Prostate gland (tissue), 2 donors: Measurements from ENCODE around the gene CHDH. TPM values are rescaled to one million over a fixed set of nuclear protein-coding genes. Genes with fewer than 3 reads are reported as not detected.

Experiments used
- DNase-seq: peaks from one replicate; pipeline ENCODE4 v3.0.0-alpha.2; 2019; ENCODE audit warnings: low spot score
- H3K27ac ChIP-seq, 2 donors: fragments of 200-600 bp; sonication (generic); 2 replicates each; pipeline ENCODE4 v1.5.1; 2017 to 2019
- H3K27me3 ChIP-seq: fragments of 200-600 bp; sonication (generic); replicated peaks from 2 replicates; pipeline ENCODE4 v1.5.1; 2019; ENCODE audit not compliant: insufficient read depth
- H3K36me3 ChIP-seq, 2 donors: fragments of 200-600 bp; sonication (generic); 1 replicate in 1 of 2; 2 replicates in 1 of 2; pipeline versions ENCODE4 v1.5.1 to v1.8.1; 2017 to 2019
- H3K4me1 ChIP-seq: fragments of 200-600 bp; sonication (generic); replicated peaks from 2 replicates; pipeline ENCODE4 v1.5.1; 2019
- H3K4me3 ChIP-seq, 2 donors: fragments of 200-600 bp; sonication (generic); 2 replicates each; pipeline ENCODE4 v1.5.1; 2017 to 2019
- H3K9me3 ChIP-seq: fragments of 200-600 bp; sonication (generic); 2 replicates; pipeline ENCODE4 v1.5.1; 2017
- CTCF ChIP-seq, 4 experiments: fragments of 200-600 bp in 2 of 4; fragments of 450-650 bp in 2 of 4; sonication (generic) in 2 of 4; IDR thresholded peaks; 1 replicate in 3 of 4; 2 replicates in 1 of 4; pipeline ENCODE4 v1.5.1; 2016 to 2019; ENCODE audit warnings: antibody characterized with exemption in 4 of 4, mild to moderate bottlenecking in 2 of 4, moderate library complexity in 2 of 4
- POLR2A ChIP-seq: fragments of 450-650 bp; IDR thresholded peaks from one replicate; pipeline ENCODE4 v1.6.1; 2016; ENCODE audit warnings: antibody characterized with exemption, mild to moderate bottlenecking
- POLR2AphosphoS5 ChIP-seq: sonication (generic); formaldehyde crosslinking; IDR thresholded peaks from one replicate; pipeline ENCODE4 v1.6.1; 2017; ENCODE audit warnings: antibody characterized with exemption
- WGBS: methylation state at CpG from one replicate; pipeline ENCODE4 v1.1.5; 2018; 5-methylcytosine and 5-hydroxymethylcytosine counted together
- intact Hi-C: fragments of 100-400 bp; cut with DNase I; formaldehyde crosslinking; loops from one replicate; pipeline ENCODE4 v1.14.2; 2022
- total RNA-seq, 2 donors: library from RNA; depleted of rRNA; stranded (reverse); fragments of >200 nt; gene quantifications; one replicate each; pipeline ENCODE4 v1.1.0, GENCODE V29; 2016

CHDH gene
- total RNA-seq, 2 donors from 2014 or later, result 40.2 to 43.9 TPM

DNA sequence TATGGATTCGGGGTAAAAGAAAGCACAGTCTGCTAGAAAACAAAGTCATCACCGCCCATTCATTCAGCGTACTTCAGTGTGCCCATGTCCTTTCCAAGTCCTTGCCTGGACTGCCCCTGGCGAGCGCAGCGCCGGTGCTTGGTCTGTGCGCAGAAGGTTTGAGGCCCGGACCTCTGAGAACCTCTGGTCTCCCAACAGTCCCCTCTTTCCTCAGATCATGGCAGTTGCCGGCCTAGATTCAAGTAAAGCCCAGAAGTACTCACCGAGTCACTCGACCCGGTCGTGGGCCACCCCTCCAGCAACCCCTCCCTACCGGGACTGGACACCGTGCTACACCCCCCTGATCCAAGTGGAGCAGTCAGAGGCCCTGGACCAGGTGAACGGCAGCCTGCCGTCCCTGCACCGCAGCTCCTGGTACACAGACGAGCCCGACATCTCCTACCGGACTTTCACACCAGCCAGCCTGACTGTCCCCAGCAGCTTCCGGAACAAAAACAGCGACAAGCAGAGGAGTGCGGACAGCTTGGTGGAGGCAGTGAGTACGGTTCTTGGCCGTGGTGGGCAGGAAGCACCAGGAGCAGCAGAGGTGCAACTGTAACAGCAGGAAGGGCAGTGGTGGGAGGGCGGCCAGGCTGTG lies 36.3 kb downstream of the CHDH start:
- DNase-seq, result no peak

DNA sequence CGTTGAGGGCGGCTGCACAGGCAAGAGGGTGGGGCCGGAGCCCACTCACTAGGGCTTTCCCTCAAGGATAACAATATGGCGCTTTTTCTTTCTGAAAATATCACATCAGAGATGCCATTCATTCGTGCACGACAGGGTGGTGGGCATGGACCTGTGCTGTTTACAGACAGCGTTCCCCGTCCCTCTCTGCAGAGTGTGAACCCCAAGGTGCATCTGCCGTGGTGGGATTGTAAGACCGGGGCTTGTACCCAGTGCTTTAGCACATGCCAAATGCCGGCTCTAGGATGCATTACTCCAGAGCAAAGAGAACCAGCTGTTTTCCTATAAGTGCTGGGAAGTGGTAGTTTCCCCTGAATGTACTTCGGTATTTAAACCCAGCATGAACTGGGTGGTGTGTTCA lies 37.0 kb downstream of the CHDH start:
- H3K9me3 ChIP-seq, result no peaks in the 10 kb centered on the region
- TF ChIP-seq CTCF (IDR thresholded peaks at IDR 0.05) (no peak), POLR2A (no peak), POLR2AphosphoS5 (no peak)
- no peak for DNase-seq
- no peak overlapping the region for H3K27ac ChIP-seq
- H3K36me3 ChIP-seq, result no peaks in the 10 kb centered on the region
- intact Hi-C loops, result no loop called here
- WGBS, result 84% methylated on average over 12 of the region's 12 CpGs
- no peaks in the 10 kb centered on the region for H3K4me1 ChIP-seq
- no peak overlapping the region for H3K4me3 ChIP-seq
- H3K27me3 ChIP-seq, result no peaks in the 10 kb centered on the region

More for the DNA sequence above, 36.3 kb downstream of the CHDH start:
- no peaks in the 10 kb centered on the region for H3K36me3 ChIP-seq
- no peak for TF ChIP-seq POLR2A
- TF ChIP-seq CTCF (IDR thresholded peaks at IDR 0.05), result no peak
- TF ChIP-seq POLR2AphosphoS5, result no peak
- H3K4me3 ChIP-seq, result no peak overlapping the region
- 91% methylated on average over 28 of the region's 28 CpGs for WGBS
- no peaks in the 10 kb centered on the region for H3K4me1 ChIP-seq
- H3K9me3 ChIP-seq, result no peaks in the 10 kb centered on the region
- H3K27ac ChIP-seq, result no peak overlapping the region
- H3K27me3 ChIP-seq, result no peaks in the 10 kb centered on the region
- intact Hi-C loops, result no loop called here

GRCh38 chr3:53808496-53808895 lies 37.7 kb downstream of the CHDH start:
- H3K27ac ChIP-seq, result no peak overlapping the region
- no peak overlapping the region for H3K4me3 ChIP-seq
- TF ChIP-seq POLR2AphosphoS5 (no peak), CTCF (IDR thresholded peaks at IDR 0.05) (no peak), POLR2A (no peak)
- H3K9me3 ChIP-seq, result no peaks in the 10 kb centered on the region
- 94% methylated on average over 13 of the region's 13 CpGs for WGBS
- no peaks in the 10 kb centered on the region for H3K27me3 ChIP-seq
- DNase-seq, result no peak
- no peaks in the 10 kb centered on the region for H3K36me3 ChIP-seq
- intact Hi-C loops, result no loop called here
- H3K4me1 ChIP-seq, result no peaks in the 10 kb centered on the region

GRCh38 chr3:53807117-53807810 lies 39.0 kb downstream of the CHDH start:
- intact Hi-C loops, result no loop called here
- Histone ChIP-seq H3K27ac (no peak overlapping the region), H3K36me3 (no peaks in the 10 kb centered on the region), H3K4me3 (no peak overlapping the region), H3K9me3 (no peaks in the 10 kb centered on the region), H3K27me3 (no peaks in the 10 kb centered on the region), H3K4me1 (no peaks in the 10 kb centered on the region)
- TF ChIP-seq POLR2AphosphoS5, result no peak
- 82% methylated on average over 15 of the region's 15 CpGs for WGBS
- no peak for DNase-seq

DNA sequence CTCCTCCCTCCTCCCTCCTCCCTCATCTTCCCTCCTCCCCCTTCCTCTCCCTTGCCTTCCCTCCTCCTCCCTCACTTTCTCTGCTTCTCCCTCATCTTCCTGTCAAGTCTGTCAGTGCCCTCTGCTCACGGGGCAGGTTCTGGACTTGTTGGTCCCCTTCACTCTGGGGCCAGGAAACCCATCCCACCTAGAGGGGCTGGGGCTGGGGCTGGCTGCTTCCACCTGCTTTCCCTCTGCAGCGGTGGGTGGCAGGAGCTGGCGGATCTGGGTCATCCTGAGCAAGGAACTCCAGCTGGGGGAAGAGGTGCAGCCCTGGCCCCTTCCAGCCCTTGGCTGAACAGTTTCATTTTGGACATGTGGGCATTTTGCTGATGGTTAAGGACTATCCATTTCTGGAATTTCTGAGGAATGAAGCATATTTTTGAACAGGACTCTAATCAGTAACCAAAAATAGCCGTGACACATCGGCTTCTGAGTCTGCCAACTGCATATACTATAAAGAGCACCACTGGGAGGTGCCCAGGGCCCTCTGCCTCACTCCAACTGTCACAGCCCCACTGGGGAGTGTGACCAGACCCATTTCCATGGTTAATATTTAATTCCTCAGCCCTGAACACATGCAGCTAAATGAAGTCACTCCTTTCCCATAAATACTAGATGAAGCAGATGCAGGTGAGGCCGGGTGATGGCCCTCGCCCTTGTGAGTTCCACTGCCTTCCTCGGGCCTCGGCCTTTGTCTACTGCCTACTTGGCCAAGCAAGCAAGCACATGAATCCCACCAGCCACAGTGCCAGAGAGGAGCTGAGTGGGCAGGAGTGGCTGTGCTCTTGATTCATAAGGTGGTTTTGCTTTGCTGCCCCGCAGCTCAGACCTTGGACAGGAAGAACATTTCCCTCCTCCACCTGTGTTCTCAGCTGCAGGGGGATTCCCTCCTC lies 39.8 kb downstream of the CHDH start:
- Histone ChIP-seq H3K36me3 (no peaks in the 10 kb centered on the region), H3K4me1 (no peaks in the 10 kb centered on the region), H3K27me3 (no peaks in the 10 kb centered on the region), H3K4me3 (no peak overlapping the region), H3K27ac (no peak overlapping the region), H3K9me3 (no peaks in the 10 kb centered on the region)
- WGBS, result 72% methylated on average over 10 of the region's 10 CpGs
- intact Hi-C loops, result no loop called here
- TF ChIP-seq CTCF (IDR thresholded peaks at IDR 0.05) (no peak), POLR2A (no peak), POLR2AphosphoS5 (no peak)
- no peak for DNase-seq
